NCI-H2196 (cell line): ENCODE results near the gene STX18.

Source experiments
- DNase-seq: peaks from one replicate; lab custom pipeline; 2025; ENCODE audit not compliant: unreplicated experiment; lab: John Stamatoyannopoulos, UW

STX18 gene

DNA sequence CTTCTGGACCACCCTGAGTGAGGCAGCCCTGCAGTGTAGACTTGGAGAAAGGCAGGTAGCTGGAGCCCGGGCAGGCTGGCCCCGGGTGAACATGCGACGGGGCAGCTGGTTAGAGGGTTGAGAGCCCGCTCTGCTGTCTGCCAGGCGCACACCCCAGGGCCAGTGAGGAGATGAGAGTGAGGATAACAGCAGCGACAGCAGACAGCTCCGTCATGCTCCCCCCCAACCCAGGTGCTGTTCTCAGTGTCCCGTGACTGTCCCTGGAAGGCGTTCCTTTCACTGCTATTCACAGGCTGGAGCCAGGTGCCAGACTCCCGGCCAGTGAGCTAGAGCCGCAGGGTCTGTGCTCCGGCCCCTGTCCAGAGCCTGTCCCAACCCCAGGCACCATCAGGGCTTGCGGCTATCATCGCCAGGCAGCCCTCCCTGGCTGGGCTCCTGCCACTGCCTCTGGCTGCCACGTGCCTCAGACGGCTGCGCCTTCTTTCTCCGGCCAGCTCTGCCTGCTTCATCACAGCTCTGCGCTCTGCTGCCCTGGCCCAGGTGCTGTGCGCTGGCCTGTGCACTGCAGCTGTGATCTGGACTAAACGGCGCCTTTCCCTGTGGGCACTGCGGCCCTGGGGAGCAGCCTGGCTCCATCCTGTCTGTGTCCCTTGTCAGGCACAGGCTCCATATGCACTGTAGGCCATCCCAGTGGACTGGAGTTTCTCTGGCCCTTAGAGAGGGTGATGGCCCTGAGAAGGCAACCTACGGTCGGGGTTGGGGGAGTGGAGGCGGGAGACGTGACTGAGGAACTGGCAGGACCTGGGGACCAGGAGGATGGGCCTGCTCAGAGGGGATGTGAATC, 135.2 kb downstream of the STX18 start:
- no peak for DNase-seq

GRCh38 chr4:4405358-4405962, 136.4 kb downstream of the STX18 start:
- no peak for DNase-seq

- DNase-seq: no peak
Measured at GRCh38 chr4:4402966-4403365, 138.9 kb downstream of the STX18 start.

- no peak for DNase-seq
Measured at GRCh38 chr4:4401036-4401435, 140.8 kb downstream of the STX18 start.

- DNase-seq: no peak
Measured at GRCh38 chr4:4398430-4398829, 143.4 kb downstream of the STX18 start.

DNA sequence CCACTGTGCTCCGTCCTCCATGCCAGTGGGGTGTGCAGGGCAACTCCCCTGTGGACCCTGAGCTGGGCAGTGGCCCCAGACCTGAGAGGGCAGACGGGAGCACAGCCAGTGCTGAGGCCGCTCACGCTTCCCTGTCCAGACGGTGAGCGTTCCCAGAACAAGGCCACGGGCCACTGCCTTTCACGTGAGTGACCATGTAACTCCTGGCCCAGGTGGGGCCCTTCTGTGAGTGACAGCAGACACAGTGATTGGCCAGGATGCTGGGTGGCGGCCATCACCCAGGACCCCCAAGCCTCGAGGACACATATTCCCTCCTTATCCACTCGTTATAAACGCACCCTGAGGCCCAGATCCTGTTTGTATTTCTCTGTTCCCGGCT, 144.4 kb downstream of the STX18 start:
- DNase-seq: no peak

DNA sequence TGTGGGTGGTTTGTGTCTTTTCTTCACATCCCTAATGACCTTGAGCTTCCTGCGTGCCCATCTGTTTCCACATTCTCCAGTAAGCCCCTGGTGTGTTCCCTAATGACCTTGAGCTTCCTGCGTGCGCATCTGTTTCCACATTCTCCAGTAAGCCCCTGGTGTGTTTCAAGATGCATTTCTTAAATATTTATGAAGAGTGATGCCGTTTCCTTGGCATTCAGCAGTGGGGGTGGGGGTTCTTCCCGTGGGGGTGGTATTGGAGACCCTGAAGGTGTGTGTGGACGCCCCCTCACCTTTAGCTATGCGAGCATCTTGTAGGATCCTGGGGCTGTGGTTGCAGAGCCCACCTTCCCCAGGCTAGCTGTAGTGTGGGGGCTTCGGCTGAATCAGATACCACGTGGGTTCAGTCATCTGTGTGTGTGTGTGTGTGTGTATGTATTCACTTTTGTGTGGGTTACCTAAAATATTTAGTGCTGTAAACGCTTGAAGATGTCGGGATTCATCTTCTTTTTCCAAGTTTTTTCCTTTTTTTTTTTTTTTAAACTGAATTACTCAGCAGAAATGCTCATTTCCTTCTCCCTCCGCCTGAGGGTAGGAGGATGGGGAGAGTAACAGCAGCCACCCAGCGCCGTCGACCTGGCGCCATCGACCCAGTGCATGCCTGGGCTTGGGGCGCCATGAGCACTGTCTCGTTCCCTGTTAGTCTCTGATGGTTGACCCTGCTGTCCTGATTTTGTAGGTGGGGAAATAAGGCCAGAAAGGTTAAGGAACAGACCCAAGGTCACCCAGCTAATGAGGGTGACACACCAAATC, 145.0 kb downstream of the STX18 start:
- no peak for DNase-seq

DNA sequence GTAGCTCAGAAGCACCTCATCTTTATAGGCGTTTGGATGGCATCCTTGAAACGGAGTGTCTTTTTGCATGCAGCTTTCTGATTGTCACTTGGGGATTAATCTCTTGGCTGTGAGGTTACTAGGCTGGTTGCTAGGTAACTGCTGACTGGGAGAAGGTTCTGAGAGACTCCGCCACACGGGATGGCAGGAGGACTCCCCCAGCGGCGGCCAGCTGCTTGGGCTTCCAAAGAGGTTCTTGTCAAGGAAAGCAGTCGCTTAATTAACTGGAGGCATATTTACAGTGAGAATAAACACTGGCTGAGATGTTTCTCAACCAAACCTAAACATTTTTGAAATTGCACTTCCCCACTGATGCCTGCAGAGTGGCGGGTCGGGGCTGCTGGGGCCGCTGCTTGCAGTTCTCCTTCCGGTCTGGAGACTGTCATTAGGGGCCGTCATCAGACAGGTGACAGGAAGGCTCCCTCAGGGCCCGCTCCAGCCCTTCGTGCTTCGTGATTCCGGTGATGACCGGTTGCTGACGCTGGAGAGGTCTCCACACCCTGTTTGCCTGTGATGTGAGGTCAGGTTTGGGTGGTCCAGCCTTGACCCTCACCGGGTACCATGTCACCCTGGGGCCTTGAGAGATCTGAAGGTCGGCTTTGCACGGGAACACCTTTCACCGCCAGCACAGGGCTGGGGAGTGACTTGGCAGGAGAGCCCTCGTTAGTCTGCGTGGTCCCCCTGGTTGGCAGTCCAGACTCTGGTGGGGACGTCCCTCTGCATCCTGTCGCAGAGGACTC, 145.8 kb downstream of the STX18 start:
- peak; percentile 56 for DNase-seq

- DNase-seq: no peak
Measured at GRCh38 chr4:4395371-4395770, 146.5 kb downstream of the STX18 start.

DNA sequence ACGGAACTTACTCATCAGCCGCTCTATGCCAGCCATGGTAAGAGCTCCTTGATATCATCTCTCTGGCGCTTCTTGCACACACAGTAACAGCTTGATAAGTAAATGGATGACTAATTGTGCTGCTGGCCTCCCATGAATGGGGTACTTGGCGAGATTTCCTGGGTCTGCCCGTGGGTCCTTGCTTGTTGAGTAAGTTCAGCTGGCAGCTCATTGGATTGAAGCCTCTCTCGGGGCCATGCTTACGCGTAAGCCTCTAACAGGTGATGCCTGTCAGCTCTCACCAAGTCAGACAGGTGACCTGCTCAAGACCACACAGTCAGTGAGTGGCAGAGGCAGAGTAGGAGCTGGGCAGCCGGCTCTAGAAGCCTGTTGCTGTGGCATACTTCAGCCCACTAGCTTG, 147.2 kb downstream of the STX18 start:
- no peak for DNase-seq

DNA sequence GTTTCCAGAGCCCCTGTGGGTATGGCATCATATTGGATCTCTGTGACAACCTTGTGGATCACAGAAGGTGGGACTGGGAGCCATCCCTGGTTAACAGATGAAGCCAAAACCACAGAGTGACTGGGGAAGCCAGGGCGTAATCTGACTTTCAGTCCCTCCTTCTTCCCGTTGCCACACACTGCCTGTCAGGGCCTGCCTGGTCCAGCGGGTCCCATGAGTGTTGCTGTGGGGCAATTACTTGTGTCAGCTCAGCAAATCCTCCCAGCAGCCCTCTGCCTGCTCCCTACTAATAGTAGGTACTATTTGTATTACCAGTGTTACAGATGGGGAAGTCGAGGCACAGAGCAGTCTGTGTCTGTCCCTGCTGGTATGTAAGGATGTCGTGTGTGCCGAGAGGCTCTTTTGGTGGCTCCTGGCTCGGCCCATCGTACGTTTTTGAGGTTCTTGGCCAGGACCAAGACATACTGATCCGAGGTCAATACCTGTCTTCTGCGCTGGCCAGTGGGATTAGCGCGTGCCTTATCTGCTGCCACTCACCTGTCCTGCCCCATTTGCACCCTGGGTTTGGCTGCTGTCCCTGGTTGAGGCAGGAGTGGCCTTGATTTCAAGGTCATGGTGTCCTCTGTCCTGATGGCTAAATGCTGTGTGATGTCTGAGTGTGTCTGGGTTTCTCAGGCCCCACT, 149.2 kb downstream of the STX18 start:
- no peak for DNase-seq

DNA sequence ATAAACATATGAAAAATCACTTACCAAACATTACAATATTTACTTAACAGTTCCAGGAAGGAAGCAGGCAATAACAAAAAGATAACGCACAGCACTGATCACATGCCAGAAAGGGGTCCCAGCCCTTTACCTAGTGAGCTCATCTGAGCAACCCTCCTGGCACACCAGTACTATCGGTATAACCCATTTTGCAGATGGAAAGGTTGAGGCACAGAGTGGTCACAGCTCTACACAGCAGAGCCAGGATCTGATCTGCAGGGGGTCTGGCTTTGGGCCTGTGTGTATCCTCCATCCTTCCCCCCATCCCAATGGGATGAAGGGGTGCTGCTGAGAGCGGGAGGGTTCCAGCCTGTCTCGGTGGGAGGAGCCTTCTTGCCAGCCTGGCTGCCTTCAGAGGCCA, 150.0 kb downstream of the STX18 start:
- DNase-seq: no peak

- DNase-seq: no peak
Measured at GRCh38 chr4:4390515-4391240, 151.2 kb downstream of the STX18 start.

DNA sequence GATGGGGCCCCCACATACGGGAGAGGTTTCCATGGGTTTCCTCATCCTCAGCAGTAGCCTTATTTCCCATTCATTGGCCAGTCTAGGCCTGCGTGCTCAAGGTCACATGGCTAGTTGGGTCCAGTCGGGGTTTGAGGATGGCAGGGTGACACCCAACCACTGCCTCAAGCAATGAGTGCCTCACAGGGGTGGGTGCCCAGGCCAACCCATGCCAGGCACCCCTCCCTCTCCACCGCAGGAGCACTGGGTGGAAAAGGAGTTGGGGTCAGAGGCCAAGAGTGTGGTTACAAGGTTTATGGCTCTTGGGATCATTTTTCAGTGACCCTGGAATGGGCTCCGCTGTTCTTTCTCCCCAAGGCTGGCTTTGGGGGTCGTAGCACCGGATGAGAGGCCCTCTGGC, 151.8 kb downstream of the STX18 start:
- no peak for DNase-seq

- DNase-seq: no peak
Measured at GRCh38 chr4:4388836-4389575, 152.8 kb downstream of the STX18 start.

- DNase-seq: no peak
Measured at GRCh38 chr4:4388311-4388790, 153.5 kb downstream of the STX18 start.

DNA sequence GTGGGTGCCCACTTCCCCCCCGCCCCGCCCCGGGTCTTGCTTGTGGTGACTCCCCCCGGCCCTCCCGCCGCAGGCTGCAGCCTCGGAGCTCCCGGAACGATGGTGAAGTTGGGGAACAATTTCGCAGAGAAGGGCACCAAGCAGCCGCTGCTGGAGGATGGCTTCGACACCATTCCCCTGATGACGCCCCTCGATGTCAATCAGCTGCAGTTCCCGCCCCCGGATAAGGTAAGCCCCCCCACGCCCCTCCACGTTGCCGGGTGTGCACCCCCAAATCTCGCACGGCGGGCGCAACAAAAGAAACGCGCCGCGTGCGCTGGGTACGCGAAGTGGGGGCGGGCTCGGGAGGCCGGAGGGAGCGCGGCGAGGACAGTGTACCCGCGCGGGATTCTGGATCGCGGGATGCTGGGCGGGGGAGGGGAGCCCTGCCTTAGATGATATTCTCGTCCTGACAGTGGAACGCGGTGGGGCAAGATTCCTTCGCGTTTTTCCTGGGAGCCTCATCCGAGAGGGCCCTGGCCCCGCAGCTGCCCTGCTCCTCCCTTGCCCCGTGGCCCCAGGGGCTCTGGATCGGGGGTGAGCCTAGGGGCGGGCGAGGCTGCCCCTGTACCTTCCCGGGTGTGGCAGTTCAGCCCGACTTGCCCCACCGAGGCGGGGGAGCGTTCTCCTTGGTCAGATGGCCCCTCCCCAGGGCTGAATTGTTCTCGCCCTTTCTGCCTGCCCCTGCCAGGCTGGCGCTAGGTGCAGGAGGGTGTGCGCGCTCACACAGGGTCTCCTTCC, 154.1 kb downstream of the STX18 start:
- DNase-seq: no peak

GRCh38 chr4:4386736-4387392, 155.0 kb downstream of the STX18 start, which contains the start of gene NSG1:
NSG1 (plus strand) TSS chr4:4387102; CDS start chr4:4387630, 528 bp downstream.
- DNase-seq: peak; percentile 32
